ENCODE results near the gene METRNL. TPM values are rescaled to one million over a fixed set of nuclear protein-coding genes. Genes with fewer than 3 reads are reported as not detected.

Gene METRNL
- total RNA-seq, 1 donor from 2014 or later, result 63.8 TPM

DNA sequence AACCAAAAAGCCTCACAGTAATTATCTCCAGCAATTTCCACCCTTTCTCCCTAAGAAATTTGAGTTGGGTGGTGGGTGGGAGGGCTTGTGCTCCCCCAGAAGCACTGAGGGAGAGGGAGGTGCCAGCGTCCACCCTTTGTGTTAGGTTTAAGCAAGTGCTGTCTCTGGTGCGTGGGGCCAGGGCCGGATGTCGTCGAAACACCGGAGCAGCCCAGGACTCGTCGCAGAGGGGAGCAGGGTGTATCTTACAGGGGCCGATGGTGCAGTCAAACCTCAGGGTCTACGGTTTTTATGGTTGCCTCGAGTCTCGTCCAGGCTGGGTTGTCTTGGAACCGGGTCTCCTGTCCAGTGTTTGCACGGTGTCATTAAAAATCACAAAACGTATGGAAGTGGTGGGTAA is 35.3 kb downstream of the METRNL start:
- Mint-ChIP-seq H3K9me3 (ENCODE audit: low read depth) (no peaks in the 10 kb centered on the region), H3K27me3 (ENCODE audit: low read depth) (peaks cover 7% of the 10 kb centered on the region), H3K4me3 (ENCODE audit: unreplicated experiment) (no peak overlapping the region), H3K27ac (ENCODE audit: unreplicated experiment) (no peak overlapping the region), H3K4me1 (ENCODE audit: low read depth) (peaks cover 30% of the 10 kb centered on the region), H3K36me3 (ENCODE audit: low read depth) (peaks cover 2% of the 10 kb centered on the region)
- no peak for DNase-seq (ENCODE audit: low spot score)
- TF ChIP-seq, protein P1, sequence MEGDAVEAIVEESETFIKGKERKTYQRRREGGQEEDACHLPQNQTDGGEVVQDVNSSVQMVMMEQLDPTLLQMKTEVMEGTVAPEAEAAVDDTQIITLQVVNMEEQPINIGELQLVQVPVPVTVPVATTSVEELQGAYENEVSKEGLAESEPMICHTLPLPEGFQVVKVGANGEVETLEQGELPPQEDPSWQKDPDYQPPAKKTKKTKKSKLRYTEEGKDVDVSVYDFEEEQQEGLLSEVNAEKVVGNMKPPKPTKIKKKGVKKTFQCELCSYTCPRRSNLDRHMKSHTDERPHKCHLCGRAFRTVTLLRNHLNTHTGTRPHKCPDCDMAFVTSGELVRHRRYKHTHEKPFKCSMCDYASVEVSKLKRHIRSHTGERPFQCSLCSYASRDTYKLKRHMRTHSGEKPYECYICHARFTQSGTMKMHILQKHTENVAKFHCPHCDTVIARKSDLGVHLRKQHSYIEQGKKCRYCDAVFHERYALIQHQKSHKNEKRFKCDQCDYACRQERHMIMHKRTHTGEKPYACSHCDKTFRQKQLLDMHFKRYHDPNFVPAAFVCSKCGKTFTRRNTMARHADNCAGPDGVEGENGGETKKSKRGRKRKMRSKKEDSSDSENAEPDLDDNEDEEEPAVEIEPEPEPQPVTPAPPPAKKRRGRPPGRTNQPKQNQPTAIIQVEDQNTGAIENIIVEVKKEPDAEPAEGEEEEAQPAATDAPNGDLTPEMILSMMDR (IDR thresholded peaks at IDR 0.05), result no peak

- TF ChIP-seq, protein P1 (IDR thresholded peaks at IDR 0.05), result no peak
- Mint-ChIP-seq H3K27ac (ENCODE audit: unreplicated experiment) (no peak overlapping the region), H3K4me1 (ENCODE audit: low read depth) (peaks cover 28% of the 10 kb centered on the region), H3K27me3 (ENCODE audit: low read depth) (peaks cover 8% of the 10 kb centered on the region), H3K9me3 (ENCODE audit: low read depth) (no peaks in the 10 kb centered on the region), H3K4me3 (ENCODE audit: unreplicated experiment) (no peak overlapping the region), H3K36me3 (ENCODE audit: low read depth) (peaks cover 2% of the 10 kb centered on the region)
- DNase-seq (ENCODE audit: low spot score), result no peak
Observed at GRCh38 chr17:83115202-83115651, 35.8 kb downstream of the METRNL start.

DNA sequence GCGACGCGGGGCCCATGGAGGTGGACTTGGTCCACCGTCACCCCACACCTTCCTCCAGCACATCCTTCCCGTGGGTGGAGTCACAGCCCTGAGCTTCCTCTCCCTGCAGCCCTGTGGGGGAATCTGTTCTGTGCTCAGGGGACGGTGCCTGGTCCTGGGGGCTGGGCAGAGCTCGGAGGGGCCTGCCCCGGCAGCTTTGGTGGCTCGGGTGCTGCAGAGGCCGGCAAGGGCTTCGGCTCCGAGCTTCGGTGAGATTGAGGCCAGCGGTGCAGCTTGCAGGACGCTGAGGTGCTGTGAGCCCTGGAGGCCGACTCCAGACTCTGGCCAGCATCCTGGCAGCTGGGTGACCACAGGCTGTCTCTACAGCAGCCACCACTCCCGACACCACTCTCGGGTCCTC is 36.4 kb downstream of the METRNL start:
- TF ChIP-seq, protein P1 (IDR thresholded peaks at IDR 0.05), result no peak
- Mint-ChIP-seq H3K4me3 (ENCODE audit: unreplicated experiment) (no peak overlapping the region), H3K4me1 (ENCODE audit: low read depth) (peaks cover 27% of the 10 kb centered on the region), H3K27me3 (ENCODE audit: low read depth) (peaks cover 12% of the 10 kb centered on the region), H3K36me3 (ENCODE audit: low read depth) (peaks cover 2% of the 10 kb centered on the region), H3K9me3 (ENCODE audit: low read depth) (no peaks in the 10 kb centered on the region), H3K27ac (ENCODE audit: unreplicated experiment) (no peak overlapping the region)
- no peak for DNase-seq (ENCODE audit: low spot score)

- Mint-ChIP-seq H3K4me1 (ENCODE audit: low read depth) (peaks cover 22% of the 10 kb centered on the region), H3K36me3 (ENCODE audit: low read depth) (peaks cover 2% of the 10 kb centered on the region), H3K27ac (ENCODE audit: unreplicated experiment) (no peak overlapping the region), H3K4me3 (ENCODE audit: unreplicated experiment) (no peak overlapping the region), H3K27me3 (ENCODE audit: low read depth) (peaks cover 12% of the 10 kb centered on the region), H3K9me3 (ENCODE audit: low read depth) (no peaks in the 10 kb centered on the region)
- TF ChIP-seq, protein P1 (IDR thresholded peaks at IDR 0.05), result no peak
- no peak for DNase-seq (ENCODE audit: low spot score)
Observed at GRCh38 chr17:83116311-83116771, 36.9 kb downstream of the METRNL start.

- Mint-ChIP-seq H3K36me3 (ENCODE audit: low read depth) (peaks cover 2% of the 10 kb centered on the region), H3K4me1 (ENCODE audit: low read depth) (peaks cover 22% of the 10 kb centered on the region), H3K4me3 (ENCODE audit: unreplicated experiment) (no peak overlapping the region), H3K27me3 (ENCODE audit: low read depth) (peaks cover 18% of the 10 kb centered on the region), H3K27ac (ENCODE audit: unreplicated experiment) (no peak overlapping the region), H3K9me3 (ENCODE audit: low read depth) (no peaks in the 10 kb centered on the region)
- DNase-seq (ENCODE audit: low spot score), result peak; percentile 38
- TF ChIP-seq, protein P1 (IDR thresholded peaks at IDR 0.05), result no peak
Observed at GRCh38 chr17:83116783-83117555, 37.6 kb downstream of the METRNL start.

All from chondrocyte (in vitro differentiated cells).